ENCODE data around the gene LAMA3.

DNA sequence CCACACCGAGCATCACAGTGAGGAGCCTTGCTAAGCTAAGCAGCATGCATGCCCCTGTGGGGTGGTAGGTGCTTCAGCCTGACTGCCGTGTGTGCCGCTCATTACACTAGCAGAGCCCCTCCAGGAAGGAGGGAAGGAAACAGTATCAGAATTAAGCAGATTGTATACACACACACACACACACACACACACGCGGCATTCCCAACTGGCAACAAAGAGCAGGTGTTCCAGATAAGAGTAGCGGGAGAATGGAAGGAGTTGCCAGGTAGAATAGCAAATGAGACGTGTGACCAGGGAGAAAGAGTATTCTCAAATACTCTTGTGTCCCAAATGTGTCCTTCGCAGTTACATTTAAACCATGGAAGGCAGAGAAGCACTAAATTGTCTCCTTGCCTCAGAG, 277.7 kb downstream of the LAMA3 start:
- no peak for TF ChIP-seq ZNF274 (IDR thresholded peaks at IDR 0.05; ENCODE audit: low read depth, low read length)
- TF ChIP-seq EGR1 (IDR thresholded peaks at IDR 0.05; ENCODE audit: low read depth), result no peak
- TF ChIP-seq, protein P1, sequence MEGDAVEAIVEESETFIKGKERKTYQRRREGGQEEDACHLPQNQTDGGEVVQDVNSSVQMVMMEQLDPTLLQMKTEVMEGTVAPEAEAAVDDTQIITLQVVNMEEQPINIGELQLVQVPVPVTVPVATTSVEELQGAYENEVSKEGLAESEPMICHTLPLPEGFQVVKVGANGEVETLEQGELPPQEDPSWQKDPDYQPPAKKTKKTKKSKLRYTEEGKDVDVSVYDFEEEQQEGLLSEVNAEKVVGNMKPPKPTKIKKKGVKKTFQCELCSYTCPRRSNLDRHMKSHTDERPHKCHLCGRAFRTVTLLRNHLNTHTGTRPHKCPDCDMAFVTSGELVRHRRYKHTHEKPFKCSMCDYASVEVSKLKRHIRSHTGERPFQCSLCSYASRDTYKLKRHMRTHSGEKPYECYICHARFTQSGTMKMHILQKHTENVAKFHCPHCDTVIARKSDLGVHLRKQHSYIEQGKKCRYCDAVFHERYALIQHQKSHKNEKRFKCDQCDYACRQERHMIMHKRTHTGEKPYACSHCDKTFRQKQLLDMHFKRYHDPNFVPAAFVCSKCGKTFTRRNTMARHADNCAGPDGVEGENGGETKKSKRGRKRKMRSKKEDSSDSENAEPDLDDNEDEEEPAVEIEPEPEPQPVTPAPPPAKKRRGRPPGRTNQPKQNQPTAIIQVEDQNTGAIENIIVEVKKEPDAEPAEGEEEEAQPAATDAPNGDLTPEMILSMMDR (IDR thresholded peaks at IDR 0.05 in 2 of 3, conservative IDR thresholded peaks at IDR 0.05 in 1 of 3; ENCODE audit: borderline replicate concordance in 1 of 3, insufficient read depth in 1 of 3, low read depth in 2 of 3, low read length in 2 of 3), result no peak
- no peak for TF ChIP-seq JUND (IDR thresholded peaks at IDR 0.05)

All from HCT116 (cell line).